GM12891 (cell line): ENCODE results near the gene SYNCRIP.

ENCODE experiments used
- POLR2A ChIP-seq: IDR thresholded peaks from 2 replicates; pipeline ENCODE4 v1.6.1; 2011; ENCODE audit warnings: low read depth, low read length, control low read depth
- POLR2AphosphoS5 ChIP-seq: IDR thresholded peaks from 2 replicates; pipeline ENCODE4 v1.6.1; 2011; ENCODE audit warnings: low read depth, low read length, control low read depth
- POU2F2 ChIP-seq: IDR thresholded peaks from 2 replicates; pipeline ENCODE4 v1.6.1; 2011; ENCODE audit warnings: low read depth, mild to moderate bottlenecking, control low read depth, low read length, moderate library complexity
- SPI1 ChIP-seq: IDR thresholded peaks from 2 replicates; pipeline ENCODE4 v1.6.1; 2011; ENCODE audit warnings: low read depth, low read length, control low read depth
- TAF1 ChIP-seq: IDR thresholded peaks from 2 replicates; pipeline ENCODE4 v1.6.1; 2011; ENCODE audit warnings: low read depth, low read length, control low read depth

DNA sequence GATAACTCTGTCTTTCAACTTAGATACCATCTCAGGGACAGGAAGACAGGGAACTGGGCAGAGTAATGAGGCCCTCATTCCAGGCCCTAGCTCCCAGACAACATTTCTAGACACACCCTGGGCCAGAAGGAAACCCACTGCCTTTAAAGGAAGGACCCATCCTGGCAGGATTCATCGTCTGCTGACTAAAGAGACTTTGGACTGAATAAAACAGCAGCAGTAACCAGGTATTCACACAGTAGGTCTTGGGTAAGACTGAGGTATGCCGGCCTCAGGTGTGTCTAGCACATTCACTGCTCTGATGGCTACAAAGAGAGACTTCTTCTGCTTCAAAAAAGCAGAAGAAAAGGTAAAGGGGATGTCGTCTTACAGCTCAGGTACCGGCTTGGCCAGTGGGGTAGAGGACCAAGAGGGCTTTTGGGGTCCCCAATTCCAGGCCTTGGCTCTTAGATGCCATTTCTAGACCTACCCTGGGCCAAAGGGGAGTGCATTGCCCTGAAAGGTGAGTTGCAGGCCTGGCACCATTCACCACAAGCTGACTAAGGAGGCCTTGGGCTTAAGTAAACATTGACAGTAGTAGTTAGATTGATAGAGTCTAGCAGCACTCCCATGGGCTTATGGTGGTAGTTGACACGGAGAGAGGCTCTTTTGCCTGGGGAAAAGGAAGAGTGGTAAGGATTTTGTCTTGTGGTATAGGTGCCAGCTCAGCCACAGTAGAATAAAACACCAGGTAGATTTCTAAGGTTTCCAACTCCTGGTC is 62.4 kb downstream of the SYNCRIP start:
- TF ChIP-seq POLR2A (no peak), POLR2AphosphoS5 (no peak), TAF1 (no peak), POU2F2 (no peak), SPI1 (no peak)
